Pons (tissue), 1 donor: Measurements from ENCODE around the gene GPT2.

ENCODE experiments used
- DNase-seq: peaks from one replicate; pipeline ENCODE4 v3.0.0-alpha.2; 2016; ENCODE audit warnings: low spot score

Gene GPT2

GRCh38 chr16:46883690-46884512 is at the start of gene GPT2:
GPT2 (plus strand) TSS chr16:46884362; CDS start chr16:46884716, 354 bp downstream.
- peak; percentile 96 for DNase-seq

- no peak for DNase-seq
Observed at GRCh38 chr16:46836534-46837530, 47.3 kb upstream of the GPT2 start.

- DNase-seq: no peak
Observed at GRCh38 chr16:46839986-46840443, 44.1 kb upstream of the GPT2 start.

- DNase-seq: no peak
Observed at GRCh38 chr16:46842192-46842895, 41.8 kb upstream of the GPT2 start.

GRCh38 chr16:46843898-46844642 is 40.1 kb upstream of the GPT2 start:
- DNase-seq: no peak

- no peak for DNase-seq
Observed at GRCh38 chr16:46844771-46845170, 39.4 kb upstream of the GPT2 start.

- DNase-seq: no peak
Observed at GRCh38 chr16:46845952-46846351, 38.2 kb upstream of the GPT2 start.

- DNase-seq: no peak
Observed at GRCh38 chr16:46848768-46849764, 35.1 kb upstream of the GPT2 start.

- DNase-seq: no peak
Observed at GRCh38 chr16:46850619-46851555, 33.3 kb upstream of the GPT2 start.

GRCh38 chr16:46852130-46852529 is 32.0 kb upstream of the GPT2 start:
- no peak for DNase-seq

- DNase-seq: peak; percentile 90
Observed at GRCh38 chr16:46853713-46854443, 30.3 kb upstream of the GPT2 start.

- no peak for DNase-seq
Observed at GRCh38 chr16:46854846-46855245, 29.3 kb upstream of the GPT2 start.

- DNase-seq: no peak
Observed at GRCh38 chr16:46855389-46855788, 28.8 kb upstream of the GPT2 start.

- DNase-seq: peak; percentile 75
Observed at GRCh38 chr16:46857368-46857945, 26.7 kb upstream of the GPT2 start.

GRCh38 chr16:46858151-46858550 is 26.0 kb upstream of the GPT2 start:
- no peak for DNase-seq

GRCh38 chr16:46859719-46860152 is 24.4 kb upstream of the GPT2 start:
- DNase-seq: no peak

- DNase-seq: no peak
Observed at GRCh38 chr16:46862555-46863447, 21.4 kb upstream of the GPT2 start.
